PC-3 (cell line): ENCODE data around the gene F2RL3. TPM values are rescaled to one million over a fixed set of nuclear protein-coding genes. Genes with fewer than 3 reads are reported as not detected.

Experiments
- ATAC-seq: fragments of 200-7000 bp; cut with Tn5 transposase; 2 replicates; pipeline ENCODE4 v1.9.1; 2020; ENCODE audit warnings: mild to moderate bottlenecking, moderate library complexity
- BruUV-seq: library from RNA; stranded (reverse); fragments of 400-500 nt; replicated peaks from 2 replicates; lab custom pipeline; 2021; lab: Mats Ljungman, UMichigan
- CTCF ChIA-PET: fragments of 300-600 bp; sonication (Branson Sonifier 250); formaldehyde crosslinking; loops from one replicate; lab custom pipeline; 2022; ENCODE audit warnings: antibody characterized with exemption; lab: Charles Lee
- POLR2A ChIA-PET: fragments of 300-600 bp; sonication (Branson Sonifier 250); formaldehyde crosslinking; loops from one replicate; lab custom pipeline; 2022; ENCODE audit warnings: antibody characterized with exemption; ENCODE audit not compliant: unreplicated experiment; lab: Charles Lee
- DNase-seq: peaks from one replicate; pipeline ENCODE4 v3.0.0-alpha.2; 2015
- H2AFZ ChIP-seq: fragments of 300-600 bp; sonication (generic); 2 replicates; pipeline ENCODE4 v1.6.0; 2016; ENCODE audit warnings: antibody characterized with exemption, low read length
- H3F3A ChIP-seq: fragments of 300-600 bp; sonication (generic); one replicate; pipeline ENCODE4 v1.6.0; 2017; ENCODE audit warnings: antibody characterized with exemption, low read length, control low read depth, mild to moderate bottlenecking; ENCODE audit not compliant: unreplicated experiment
- H3K27ac ChIP-seq: fragments of 300-600 bp; sonication (generic); 2 replicates; pipeline ENCODE4 v1.5.1; 2016; ENCODE audit warnings: mild to moderate bottlenecking, low read length
- H3K27me3 ChIP-seq: fragments of 300-600 bp; sonication (generic); 2 replicates; pipeline ENCODE4 v1.6.1; 2016; ENCODE audit warnings: low read length, mixed read lengths
- H3K36me3 ChIP-seq: fragments of 300-600 bp; sonication (generic); 2 replicates; pipeline ENCODE4 v1.6.1; 2016; ENCODE audit warnings: low read depth, mixed run types, low read length, mixed read lengths
- H3K4me1 ChIP-seq: fragments of 300-600 bp; sonication (generic); 2 replicates; pipeline ENCODE4 v1.5.1; 2016; ENCODE audit warnings: low read length; ENCODE audit not compliant: insufficient read depth
- H3K4me2 ChIP-seq: fragments of 300-600 bp; sonication (generic); 2 replicates; pipeline ENCODE4 v1.6.0; 2016; ENCODE audit warnings: low read length
- H3K4me3 ChIP-seq: fragments of 300-600 bp; sonication (generic); 2 replicates; pipeline ENCODE4 v1.5.1; 2016; ENCODE audit warnings: mild to moderate bottlenecking, low read length, mixed read lengths
- H3K79me2 ChIP-seq: fragments of 300-600 bp; sonication (generic); 2 replicates; pipeline ENCODE4 v1.6.1; 2017; ENCODE audit warnings: low read length, mixed read lengths
- H3K9ac ChIP-seq: fragments of 300-600 bp; sonication (generic); 2 replicates; pipeline ENCODE4 v1.6.0; 2016; ENCODE audit warnings: mild to moderate bottlenecking, low read length
- H3K9me2 ChIP-seq: fragments of 300-600 bp; sonication (generic); replicated peaks from 2 replicates; pipeline ENCODE4 v1.6.1; 2016; ENCODE audit warnings: mixed run types, low read length, mixed read lengths
- H3K9me3 ChIP-seq: fragments of 300-600 bp; sonication (generic); 2 replicates; pipeline ENCODE4 v1.6.1; 2016; ENCODE audit warnings: low read length, mixed read lengths
- H4K20me1 ChIP-seq: fragments of 300-600 bp; sonication (generic); 2 replicates; pipeline ENCODE4 v1.6.1; 2016; ENCODE audit warnings: low read length, mixed read lengths
- EZH2 ChIP-seq: fragments of 300-600 bp; sonication (generic); IDR thresholded peaks from one replicate; pipeline ENCODE4 v1.6.1; 2017; ENCODE audit warnings: antibody characterized with exemption, mild to moderate bottlenecking, low read length; ENCODE audit not compliant: unreplicated experiment
- EZH2phosphoT487 ChIP-seq: fragments of 300-600 bp; sonication (generic); IDR thresholded peaks from 2 replicates; pipeline ENCODE4 v1.6.1; 2018; ENCODE audit warnings: mild to moderate bottlenecking, antibody characterized with exemption, low read length, borderline replicate concordance
- intact Hi-C: fragments of 100-400 bp; cut with micrococcal nuclease; formaldehyde crosslinking; loops from 2 replicates; pipeline ENCODE4 v1.9.0; 2023
- total RNA-seq: library from RNA; depleted of rRNA; stranded (reverse); fragments of >200 nt; gene quantifications from 2 replicates; pipeline ENCODE4 v1.2.3, GENCODE V29; 2014
- TF ChIP-seq, protein P1 (sequence below): fragments of 300-600 bp; sonication (generic); conservative IDR thresholded peaks from 2 replicates; pipeline ENCODE4 v1.5.1; 2017; ENCODE audit warnings: antibody characterized with exemption, low read depth, mild to moderate bottlenecking, low read length

The F2RL3 gene
- total RNA-seq, 1 experiment from 2014 or later, result 0.07 TPM

- DNase-seq (no peak), ATAC-seq (no peak)
- peaks cover 20% of the 10 kb centered on the region for H3K36me3 ChIP-seq
- no peak for TF ChIP-seq EZH2
- TF ChIP-seq, protein P1, sequence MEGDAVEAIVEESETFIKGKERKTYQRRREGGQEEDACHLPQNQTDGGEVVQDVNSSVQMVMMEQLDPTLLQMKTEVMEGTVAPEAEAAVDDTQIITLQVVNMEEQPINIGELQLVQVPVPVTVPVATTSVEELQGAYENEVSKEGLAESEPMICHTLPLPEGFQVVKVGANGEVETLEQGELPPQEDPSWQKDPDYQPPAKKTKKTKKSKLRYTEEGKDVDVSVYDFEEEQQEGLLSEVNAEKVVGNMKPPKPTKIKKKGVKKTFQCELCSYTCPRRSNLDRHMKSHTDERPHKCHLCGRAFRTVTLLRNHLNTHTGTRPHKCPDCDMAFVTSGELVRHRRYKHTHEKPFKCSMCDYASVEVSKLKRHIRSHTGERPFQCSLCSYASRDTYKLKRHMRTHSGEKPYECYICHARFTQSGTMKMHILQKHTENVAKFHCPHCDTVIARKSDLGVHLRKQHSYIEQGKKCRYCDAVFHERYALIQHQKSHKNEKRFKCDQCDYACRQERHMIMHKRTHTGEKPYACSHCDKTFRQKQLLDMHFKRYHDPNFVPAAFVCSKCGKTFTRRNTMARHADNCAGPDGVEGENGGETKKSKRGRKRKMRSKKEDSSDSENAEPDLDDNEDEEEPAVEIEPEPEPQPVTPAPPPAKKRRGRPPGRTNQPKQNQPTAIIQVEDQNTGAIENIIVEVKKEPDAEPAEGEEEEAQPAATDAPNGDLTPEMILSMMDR, result no peak
- no peak for TF ChIP-seq EZH2phosphoT487
- no peaks in the 10 kb centered on the region for H3K79me2 ChIP-seq
- H3K9ac ChIP-seq, result no peak overlapping the region
- no peak overlapping the region for H3K4me3 ChIP-seq
- H3F3A ChIP-seq, result no peaks in the 10 kb centered on the region
- BruUV-seq, result no TSS peak
- H2AFZ ChIP-seq, result no peak overlapping the region
- H3K9me2 ChIP-seq, result no peaks in the 10 kb centered on the region
- ChIA-PET POLR2A (no interaction called here), CTCF (no interaction called here)
- no peak overlapping the region for H3K27ac ChIP-seq
- intact Hi-C loops, result no loop called here
- H4K20me1 ChIP-seq, result no peaks in the 10 kb centered on the region
- no peak overlapping the region for H3K4me2 ChIP-seq
- H3K9me3 ChIP-seq, result no peaks in the 10 kb centered on the region
- H3K4me1 ChIP-seq, result no peaks in the 10 kb centered on the region
- H3K27me3 ChIP-seq, result no peaks in the 10 kb centered on the region
Measured at GRCh38 chr19:16859626-16860025, 29.2 kb upstream of the F2RL3 start.

DNA sequence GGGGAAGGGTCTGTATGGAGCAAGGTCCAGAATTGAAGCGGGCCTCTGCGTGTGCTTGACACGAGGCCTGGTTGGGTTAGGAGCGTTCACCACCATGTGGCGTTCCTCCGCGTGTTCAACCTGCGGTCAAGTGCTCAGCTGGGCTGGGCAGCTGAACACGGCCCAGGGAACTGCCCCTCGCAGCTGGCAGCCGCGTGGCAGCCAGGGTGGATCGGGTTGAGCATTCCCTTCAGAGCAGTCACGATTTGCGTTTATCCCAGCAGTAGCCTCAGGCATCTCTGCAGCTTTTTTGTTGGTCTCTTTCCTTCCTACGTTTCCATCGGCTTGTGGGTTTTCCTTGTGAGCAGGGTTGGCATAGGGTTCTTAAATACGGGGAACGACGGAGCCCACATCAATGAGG lies 28.7 kb upstream of the F2RL3 start:
- intact Hi-C loops, result no loop called here
- Histone ChIP-seq H3K9me2 (no peaks in the 10 kb centered on the region), H3K4me3 (no peak overlapping the region), H3K4me2 (no peak overlapping the region), H3K9ac (no peak overlapping the region), H2AFZ (no peak overlapping the region), H3F3A (no peaks in the 10 kb centered on the region), H3K27me3 (no peaks in the 10 kb centered on the region), H3K36me3 (peaks cover 20% of the 10 kb centered on the region), H3K9me3 (no peaks in the 10 kb centered on the region), H3K27ac (no peak overlapping the region), H4K20me1 (no peaks in the 10 kb centered on the region), H3K4me1 (no peaks in the 10 kb centered on the region), H3K79me2 (no peaks in the 10 kb centered on the region)
- no TSS peak for BruUV-seq
- no peak for DNase-seq
- no peak for TF ChIP-seq EZH2phosphoT487
- no peak for TF ChIP-seq EZH2
- TF ChIP-seq, protein P1, result no peak
- no peak for ATAC-seq
- CTCF ChIA-PET, result no interaction called here
- POLR2A ChIA-PET, result no interaction called here

- BruUV-seq, result no TSS peak
- POLR2A ChIA-PET, result no interaction called here
Measured at GRCh38 chr19:16861011-16861410, 27.8 kb upstream of the F2RL3 start.

More at GRCh38 chr19:16861011-16861410, 27.8 kb upstream of the F2RL3 start:
- Histone ChIP-seq H2AFZ (no peak overlapping the region), H4K20me1 (no peaks in the 10 kb centered on the region), H3K9ac (no peak overlapping the region), H3K9me2 (no peaks in the 10 kb centered on the region), H3K36me3 (peaks cover 20% of the 10 kb centered on the region), H3K9me3 (no peaks in the 10 kb centered on the region), H3K4me3 (no peak overlapping the region), H3K4me2 (no peak overlapping the region), H3K27me3 (no peaks in the 10 kb centered on the region), H3K27ac (no peak overlapping the region), H3K79me2 (no peaks in the 10 kb centered on the region), H3F3A (no peaks in the 10 kb centered on the region), H3K4me1 (no peaks in the 10 kb centered on the region)
- TF ChIP-seq EZH2 (no peak), EZH2phosphoT487 (no peak)
- TF ChIP-seq, protein P1, result no peak
- intact Hi-C loops, result no loop called here
- CTCF ChIA-PET, result no interaction called here
- DNase-seq, result no peak
- no peak for ATAC-seq
